Measurements from ENCODE around the gene MAT2B. TPM values are rescaled to one million over a fixed set of nuclear protein-coding genes. Genes with fewer than 3 reads are reported as not detected.
"Not testable (repeated sequence)": the region's sequence is repeated elsewhere in the genome, so short reads cannot be mapped to it uniquely, and the experiment has no call there.

MAT2B gene
- total RNA-seq, 6 experiments from 2014 or later = 21.6 to 40.7 (median 26.6) TPM

DNA sequence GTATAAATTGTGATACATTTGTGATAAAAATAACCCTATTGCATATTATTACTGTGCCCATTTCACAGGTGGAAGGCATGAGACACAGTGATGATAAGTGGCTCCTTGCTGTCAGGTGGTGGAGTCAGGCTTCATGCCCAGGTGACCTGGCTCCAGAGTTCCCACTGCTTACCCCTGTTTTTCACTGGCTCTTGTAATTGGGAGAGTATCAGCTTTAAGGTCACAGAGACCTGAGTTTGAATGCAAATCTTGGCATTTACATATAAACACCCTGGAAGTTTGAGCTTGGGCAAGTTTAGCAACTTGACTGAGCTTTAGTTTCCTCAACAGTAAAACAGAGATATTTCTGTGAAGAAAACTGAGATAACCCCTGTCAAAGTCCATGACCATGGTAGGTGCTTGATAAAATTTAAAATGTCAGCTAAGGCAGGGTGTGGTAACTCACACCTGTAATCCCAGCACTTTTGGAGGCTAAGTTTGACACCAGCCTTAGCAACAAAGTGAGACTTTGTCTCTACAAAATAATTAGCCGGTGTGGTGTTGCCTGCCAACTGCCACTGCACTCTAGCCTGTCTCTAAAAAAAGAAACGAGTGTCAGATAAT is 29.2 kb downstream of the MAT2B start:
- Histone ChIP-seq H3K9me3 (no peaks in the 10 kb centered on the region), H3K4me3 (no peak overlapping the region), H3K27ac (no peak overlapping the region), H3K36me3 (no peaks in the 10 kb centered on the region), H3K27me3 (no peaks in the 10 kb centered on the region), H3K4me1 (no peaks in the 10 kb centered on the region)
- 56% methylated on average over 2 of the region's 2 CpGs for WGBS (ENCODE audit: insufficient coverage, low coverage, low lambda C conversion rate, missing lambda C conversion rate)
- no peak for DNase-seq
- TF ChIP-seq CTCF (IDR thresholded peaks at IDR 0.05) (no peak), POLR2A (IDR thresholded peaks at IDR 0.05) (no peak)
- ATAC-seq = no peak
- intact Hi-C loops (cut with DNase I) = no loop called here

- Histone ChIP-seq H3K9me3 (no peaks in the 10 kb centered on the region), H3K36me3 (no peaks in the 10 kb centered on the region), H3K27me3 (no peaks in the 10 kb centered on the region), H3K4me3 (no peak overlapping the region), H3K4me1 (no peaks in the 10 kb centered on the region), H3K27ac (no peak overlapping the region)
- intact Hi-C loops (cut with DNase I) = no loop called here
- DNase-seq (no peak), ATAC-seq (no peak)
- TF ChIP-seq POLR2A (IDR thresholded peaks at IDR 0.05) (no peak), CTCF (IDR thresholded peaks at IDR 0.05) (no peak)
- 33% methylated on average over 3 of the region's 3 CpGs for WGBS (ENCODE audit: insufficient coverage, low coverage, low lambda C conversion rate, missing lambda C conversion rate)
Observed at GRCh38 chr5:163535290-163535689, 29.9 kb downstream of the MAT2B start.

DNA sequence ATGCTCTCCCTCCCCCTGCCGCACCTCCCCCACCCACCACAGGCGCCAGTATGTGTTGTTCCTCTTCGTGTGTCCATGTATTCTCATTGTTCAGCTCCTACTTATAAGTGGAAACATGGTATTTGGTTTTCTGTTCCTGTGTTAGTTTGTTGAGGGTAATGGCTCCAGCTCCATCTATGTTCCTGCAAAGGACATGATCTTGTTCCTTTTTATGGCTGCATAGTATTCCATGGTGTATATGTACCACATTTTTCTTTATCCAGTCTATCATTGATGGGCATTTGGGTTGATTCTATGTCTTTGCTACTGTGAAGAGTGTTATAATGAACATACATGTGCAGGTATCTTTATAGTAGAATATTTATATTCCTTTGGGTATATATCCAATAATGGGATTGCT is 31.0 kb downstream of the MAT2B start:
- DNase-seq; H3K27ac ChIP-seq; H3K4me3 ChIP-seq; intact Hi-C loops (cut with DNase I); H3K36me3 ChIP-seq; H3K4me1 ChIP-seq; H3K27me3 ChIP-seq; ATAC-seq; H3K9me3 ChIP-seq: not testable (repeated sequence)
- WGBS (ENCODE audit: insufficient coverage, low coverage, low lambda C conversion rate, missing lambda C conversion rate) = no CpG with 5 or more reads among the region's 3 CpGs

DNA sequence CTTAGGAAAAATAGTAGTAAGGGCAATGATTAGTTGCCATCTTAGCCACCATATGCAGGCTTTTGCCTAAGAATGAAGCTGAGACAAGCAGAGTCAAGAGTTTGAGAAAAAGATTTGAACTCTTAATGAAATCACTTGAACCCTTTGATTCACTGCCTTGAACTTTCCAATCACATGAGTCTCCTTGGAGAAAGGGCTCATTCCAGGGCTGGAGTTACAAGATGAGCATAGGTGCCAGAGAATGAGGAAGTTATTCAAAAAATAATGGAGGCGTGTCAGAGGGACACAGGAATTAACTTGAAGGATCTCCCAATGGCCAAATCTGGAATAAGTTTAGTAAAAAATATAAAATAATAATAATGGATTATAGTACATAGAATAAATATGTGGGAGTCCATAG is 35.3 kb downstream of the MAT2B start:
- ATAC-seq = no peak
- no peaks in the 10 kb centered on the region for H3K36me3 ChIP-seq
- intact Hi-C loops (cut with DNase I) = no loop called here
- H3K4me3 ChIP-seq = no peak overlapping the region
- no peaks in the 10 kb centered on the region for H3K27me3 ChIP-seq
- 47% methylated on average over 1 of the region's 1 CpG for WGBS (ENCODE audit: insufficient coverage, low coverage, low lambda C conversion rate, missing lambda C conversion rate)
- no peaks in the 10 kb centered on the region for H3K4me1 ChIP-seq
- no peak overlapping the region for H3K27ac ChIP-seq
- H3K9me3 ChIP-seq = no peaks in the 10 kb centered on the region
- DNase-seq = no peak
- TF ChIP-seq CTCF (IDR thresholded peaks at IDR 0.05) = no peak
- no peak for TF ChIP-seq POLR2A (IDR thresholded peaks at IDR 0.05)

GRCh38 chr5:163542771-163543170 is 37.4 kb downstream of the MAT2B start:
- TF ChIP-seq CTCF (IDR thresholded peaks at IDR 0.05) = no peak
- TF ChIP-seq POLR2A (IDR thresholded peaks at IDR 0.05) = no peak
- ATAC-seq (no peak), DNase-seq (no peak)
- Histone ChIP-seq H3K27me3 (no peaks in the 10 kb centered on the region), H3K9me3 (no peaks in the 10 kb centered on the region), H3K27ac (no peak overlapping the region), H3K36me3 (no peaks in the 10 kb centered on the region), H3K4me1 (no peaks in the 10 kb centered on the region), H3K4me3 (no peak overlapping the region)
- 79% methylated on average over 2 of the region's 2 CpGs for WGBS (ENCODE audit: insufficient coverage, low coverage, low lambda C conversion rate, missing lambda C conversion rate)
- intact Hi-C loops (cut with DNase I) = no loop called here
